Endodermal cell (in vitro differentiated cells): ENCODE measurements around the gene TRMT2A. TPM values are rescaled to one million over a fixed set of nuclear protein-coding genes. Genes with fewer than 3 reads are reported as not detected.

ENCODE experiments used
- DNase-seq: peaks from one replicate; pipeline ENCODE4 v3.0.0-alpha.2; 2017
- H3K27ac ChIP-seq: 2 replicates; pipeline ENCODE4 v1.5.1; 2013; ENCODE audit warnings: mild to moderate bottlenecking, low read depth, low read length, moderate library complexity
- H3K27me3 ChIP-seq: 2 replicates; pipeline ENCODE4 v1.6.1; 2013; ENCODE audit warnings: mild to moderate bottlenecking, low read length, moderate library complexity; ENCODE audit not compliant: insufficient read depth, control insufficient read depth, poor library complexity, severe bottlenecking
- H3K36me3 ChIP-seq: 2 replicates; pipeline ENCODE4 v1.7.0; 2013; ENCODE audit warnings: mild to moderate bottlenecking, low read length, moderate library complexity; ENCODE audit not compliant: control insufficient read depth, insufficient read depth
- H3K4me1 ChIP-seq: one replicate; pipeline ENCODE4 v1.7.0; 2013; ENCODE audit warnings: low read length; ENCODE audit not compliant: control insufficient read depth, insufficient read depth
- H3K4me3 ChIP-seq: 2 replicates; pipeline ENCODE4 v1.5.1; 2013; ENCODE audit warnings: mild to moderate bottlenecking, low read length, moderate library complexity
- H3K9ac ChIP-seq: 2 replicates; pipeline ENCODE4 v1.6.1; 2013; ENCODE audit warnings: mild to moderate bottlenecking, low read length, moderate library complexity; ENCODE audit not compliant: poor library complexity, severe bottlenecking; ENCODE audit errors: extremely low read depth
- H3K9me3 ChIP-seq: 2 replicates; pipeline ENCODE4 v1.6.1; 2013; ENCODE audit warnings: mild to moderate bottlenecking, low read length, moderate library complexity; ENCODE audit not compliant: control insufficient read depth
- H3K27ac Mint-ChIP-seq: 2 replicates; pipeline ENCODE4 v1.8.0; 2020; ENCODE audit warnings: mixed read lengths
- H3K27me3 Mint-ChIP-seq: 2 replicates; pipeline ENCODE4 v1.8.0; 2021; ENCODE audit warnings: mild to moderate bottlenecking, mixed read lengths; ENCODE audit not compliant: insufficient read depth
- H3K36me3 Mint-ChIP-seq: 2 replicates; pipeline ENCODE4 v1.8.0; 2020; ENCODE audit warnings: low read depth, mixed read lengths
- H3K4me1 Mint-ChIP-seq: 2 replicates; pipeline ENCODE4 v1.8.0; 2020; ENCODE audit warnings: mixed read lengths
- H3K4me3 Mint-ChIP-seq: 2 replicates; pipeline ENCODE4 v1.8.0; 2020; ENCODE audit warnings: mild to moderate bottlenecking, moderate library complexity, mixed read lengths
- H3K9me3 Mint-ChIP-seq: 2 replicates; pipeline ENCODE4 v1.8.0; 2020; ENCODE audit warnings: mild to moderate bottlenecking, mixed read lengths
- WGBS, 2 experiments: methylation state at CpG; one replicate each; pipeline versions ENCODE4 v1.1.5 to v1.1.7; 2013; ENCODE audit warnings: missing lambda C conversion rate in 2 of 2, mixed read lengths in 1 of 2; ENCODE audit not compliant: insufficient coverage in 1 of 2, insufficient read length in 1 of 2; 5-methylcytosine and 5-hydroxymethylcytosine counted together
- total RNA-seq, 2 donors: library from RNA; stranded (reverse); fragmentation: NEBNext Ultra II Directional in 1 of 2; extraction: Animal tissue kit (Norgen Biotek cat#: 25700) in 1 of 2; gene quantifications; 2 replicates in 1 of 2; 3 replicates in 1 of 2; pipeline ENCODE4 v1.2.1, GENCODE V29; 2021
- TF ChIP-seq, protein P1 (sequence below): fragments of 200-600 bp; sonication (generic); conservative IDR thresholded peaks from 2 replicates; pipeline ENCODE4 v1.5.0; 2021; ENCODE audit warnings: antibody characterized with exemption, mild to moderate bottlenecking

The TRMT2A gene
- total RNA-seq, 2 donors from 2014 or later = 45.6 to 55.2 TPM

DNA sequence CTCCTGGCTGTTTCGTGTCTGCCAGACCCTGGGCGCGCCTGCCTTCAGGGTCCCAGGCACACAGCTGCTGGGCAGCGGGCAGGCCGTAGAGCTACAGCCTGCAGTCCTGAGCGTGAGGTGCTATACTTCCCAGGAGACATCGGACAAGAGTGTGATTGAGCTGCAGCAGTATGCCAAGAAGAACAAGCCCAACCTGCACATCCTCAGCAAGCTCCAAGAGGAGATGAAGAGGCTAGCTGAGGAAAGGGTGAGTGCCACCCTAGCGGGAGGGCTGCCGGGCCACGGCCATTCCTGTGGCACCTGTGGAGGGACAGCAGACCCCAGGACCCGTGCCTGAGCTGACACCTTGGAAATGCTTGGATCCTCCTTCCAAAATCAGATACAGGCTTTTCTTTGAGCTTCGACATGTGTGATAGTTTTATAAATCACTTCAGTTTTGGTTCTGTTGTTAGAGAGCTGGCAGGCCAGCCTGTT lies 8.2 kb downstream of the TRMT2A start:
- H3K27me3 Mint-ChIP-seq = no peaks in the 10 kb centered on the region
- peaks cover 73% of the 10 kb centered on the region for H3K36me3 ChIP-seq

DNA sequence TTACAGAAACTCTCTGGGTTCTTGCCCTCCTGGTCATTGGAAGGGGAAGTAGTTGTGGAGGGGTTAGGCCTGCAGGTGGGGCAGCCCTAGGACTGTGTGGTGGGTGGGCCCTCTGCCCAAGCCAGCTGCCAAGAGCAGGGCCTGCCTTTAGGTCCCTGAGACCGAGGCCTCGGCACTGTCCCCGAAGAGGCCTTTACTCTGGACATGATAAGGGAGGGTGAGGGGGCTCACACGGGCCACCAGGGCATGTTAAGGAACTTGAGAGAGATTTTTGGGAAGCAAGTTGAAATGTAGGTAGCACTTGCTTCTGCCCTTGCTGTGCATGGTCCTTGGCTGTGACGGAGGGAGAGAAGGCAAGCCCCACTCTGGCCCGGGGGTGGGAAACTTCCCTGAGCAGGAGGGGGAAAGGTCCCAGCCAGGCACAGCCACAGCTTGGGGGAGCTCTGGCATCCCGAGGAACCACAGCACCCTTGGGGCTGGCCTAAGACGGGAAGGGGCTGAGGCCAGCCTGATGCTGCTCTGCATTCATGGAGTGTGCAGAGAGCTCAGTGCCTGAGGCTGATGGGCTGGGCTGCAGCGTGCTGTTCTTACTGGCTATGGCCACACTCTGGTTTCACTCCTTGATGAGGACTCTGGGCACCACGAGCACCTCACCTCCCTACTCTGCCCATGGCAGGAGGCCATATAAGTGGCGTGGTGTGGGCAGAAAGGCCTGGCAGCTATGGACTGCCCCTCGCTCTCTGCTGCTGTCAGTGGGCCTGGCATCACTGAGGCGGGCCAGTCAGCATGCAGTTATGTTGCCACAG lies 8.9 kb downstream of the TRMT2A start:
- H3K4me1 ChIP-seq = no peaks in the 10 kb centered on the region
- no peak overlapping the region for H3K27ac ChIP-seq
- no peaks in the 10 kb centered on the region for H3K27me3 Mint-ChIP-seq
- no peaks in the 10 kb centered on the region for H3K9me3 Mint-ChIP-seq
- H3K27ac Mint-ChIP-seq = no peak overlapping the region
- TF ChIP-seq, protein P1, sequence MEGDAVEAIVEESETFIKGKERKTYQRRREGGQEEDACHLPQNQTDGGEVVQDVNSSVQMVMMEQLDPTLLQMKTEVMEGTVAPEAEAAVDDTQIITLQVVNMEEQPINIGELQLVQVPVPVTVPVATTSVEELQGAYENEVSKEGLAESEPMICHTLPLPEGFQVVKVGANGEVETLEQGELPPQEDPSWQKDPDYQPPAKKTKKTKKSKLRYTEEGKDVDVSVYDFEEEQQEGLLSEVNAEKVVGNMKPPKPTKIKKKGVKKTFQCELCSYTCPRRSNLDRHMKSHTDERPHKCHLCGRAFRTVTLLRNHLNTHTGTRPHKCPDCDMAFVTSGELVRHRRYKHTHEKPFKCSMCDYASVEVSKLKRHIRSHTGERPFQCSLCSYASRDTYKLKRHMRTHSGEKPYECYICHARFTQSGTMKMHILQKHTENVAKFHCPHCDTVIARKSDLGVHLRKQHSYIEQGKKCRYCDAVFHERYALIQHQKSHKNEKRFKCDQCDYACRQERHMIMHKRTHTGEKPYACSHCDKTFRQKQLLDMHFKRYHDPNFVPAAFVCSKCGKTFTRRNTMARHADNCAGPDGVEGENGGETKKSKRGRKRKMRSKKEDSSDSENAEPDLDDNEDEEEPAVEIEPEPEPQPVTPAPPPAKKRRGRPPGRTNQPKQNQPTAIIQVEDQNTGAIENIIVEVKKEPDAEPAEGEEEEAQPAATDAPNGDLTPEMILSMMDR = no peak
- H3K4me3 ChIP-seq = no peak overlapping the region
- H3K9ac ChIP-seq = no peak overlapping the region
- no peaks in the 10 kb centered on the region for H3K4me1 Mint-ChIP-seq
- H3K9me3 ChIP-seq = no peaks in the 10 kb centered on the region
- H3K4me3 Mint-ChIP-seq = no peak overlapping the region
- DNase-seq = no peak
- 93 to 94% methylated on average over 11 to 13 of the region's 13 CpGs for WGBS, 2 experiments
- H3K27me3 ChIP-seq = no peaks in the 10 kb centered on the region
- H3K36me3 ChIP-seq = peaks cover 79% of the 10 kb centered on the region
- peaks cover 50% of the 10 kb centered on the region for H3K36me3 Mint-ChIP-seq

More for the DNA sequence above, 8.2 kb downstream of the TRMT2A start:
- WGBS, 2 experiments = 89 to 94% methylated on average over 9 to 12 of the region's 12 CpGs
- Histone ChIP-seq H3K27me3 (no peaks in the 10 kb centered on the region), H3K9ac (no peak overlapping the region), H3K27ac (no peak overlapping the region), H3K4me1 (no peaks in the 10 kb centered on the region), H3K9me3 (no peaks in the 10 kb centered on the region), H3K4me3 (no peak overlapping the region)
- Mint-ChIP-seq H3K4me3 (no peak overlapping the region), H3K4me1 (no peaks in the 10 kb centered on the region), H3K9me3 (no peaks in the 10 kb centered on the region), H3K27ac (no peak overlapping the region), H3K36me3 (peaks cover 44% of the 10 kb centered on the region)
- TF ChIP-seq, protein P1 = no peak
- no peak for DNase-seq

DNA sequence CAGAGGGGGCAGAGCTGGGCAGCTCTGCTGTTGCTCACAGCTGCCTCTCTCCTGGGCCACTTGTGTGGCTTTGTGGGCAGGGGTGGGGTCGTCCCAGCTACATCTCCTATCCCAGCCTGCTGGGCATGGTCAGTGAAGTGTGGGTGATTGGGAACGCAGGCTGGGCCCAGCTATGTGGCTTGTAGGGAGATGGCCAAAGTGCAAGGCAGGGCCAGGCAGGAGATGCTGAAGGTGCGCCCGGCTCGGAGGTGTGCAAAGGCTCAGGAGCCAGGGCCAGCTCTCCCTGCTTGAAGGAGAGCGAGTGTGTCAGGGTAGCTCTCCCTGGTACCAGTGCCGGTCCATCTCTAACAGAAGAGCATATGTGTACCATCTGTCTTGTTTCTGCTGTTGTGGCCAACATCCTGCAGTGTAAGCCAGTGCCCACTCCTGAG lies 9.5 kb downstream of the TRMT2A start:
- H3K4me1 Mint-ChIP-seq = no peaks in the 10 kb centered on the region
- H3K4me3 Mint-ChIP-seq = no peak overlapping the region
- peaks cover 81% of the 10 kb centered on the region for H3K36me3 ChIP-seq
- H3K27me3 Mint-ChIP-seq = no peaks in the 10 kb centered on the region
- H3K9ac ChIP-seq = no peak overlapping the region
- peaks cover 56% of the 10 kb centered on the region for H3K36me3 Mint-ChIP-seq
- no peaks in the 10 kb centered on the region for H3K9me3 ChIP-seq
- WGBS, 2 experiments = 89 to 98% methylated on average over 3 to 7 of the region's 7 CpGs
- DNase-seq = no peak
- TF ChIP-seq, protein P1 = no peak
- H3K27ac ChIP-seq = no peak overlapping the region
- no peak overlapping the region for H3K4me3 ChIP-seq
- no peak overlapping the region for H3K27ac Mint-ChIP-seq
- H3K27me3 ChIP-seq = no peaks in the 10 kb centered on the region
- no peaks in the 10 kb centered on the region for H3K4me1 ChIP-seq
- H3K9me3 Mint-ChIP-seq = no peaks in the 10 kb centered on the region
